ENCODE measurements around the gene GPHN.

The GPHN gene

GRCh38 chr14:66944872-66945271 lies 436.9 kb downstream of the GPHN start:
- H3K27ac ChIP-seq, result no peak overlapping the region
- H3K4me3 ChIP-seq (ENCODE audit: low read depth, low read length), result no peak overlapping the region
- no peaks in the 10 kb centered on the region for H3K36me3 ChIP-seq (ENCODE audit: control insufficient read depth, insufficient read depth, low read length)
- no peaks in the 10 kb centered on the region for H3K4me1 ChIP-seq
- no peak overlapping the region for H2AFZ ChIP-seq
- H3K9ac ChIP-seq, result no peak overlapping the region
- H3K27me3 ChIP-seq (ENCODE audit: control insufficient read depth, insufficient read depth, low read length), result no peaks in the 10 kb centered on the region
- H3K9me3 ChIP-seq (ENCODE audit: control insufficient read depth, low read length), result peaks cover 11% of the 10 kb centered on the region
- H3K79me2 ChIP-seq, result no peaks in the 10 kb centered on the region
- no peak overlapping the region for H3K4me2 ChIP-seq (ENCODE audit: low read length)
- TF ChIP-seq CTCF (IDR thresholded peaks at IDR 0.05), result no peak

GRCh38 chr14:66955159-66955558 lies 447.2 kb downstream of the GPHN start:
- Histone ChIP-seq H3K36me3 (ENCODE audit: control insufficient read depth, insufficient read depth, low read length) (no peaks in the 10 kb centered on the region), H3K4me2 (ENCODE audit: low read length) (no peak overlapping the region), H3K4me1 (no peaks in the 10 kb centered on the region), H3K4me3 (ENCODE audit: low read depth, low read length) (no peak overlapping the region), H3K9ac (no peak overlapping the region), H3K27ac (no peak overlapping the region), H3K27me3 (ENCODE audit: control insufficient read depth, insufficient read depth, low read length) (no peaks in the 10 kb centered on the region), H3K79me2 (no peaks in the 10 kb centered on the region), H3K9me3 (ENCODE audit: control insufficient read depth, low read length) (no peaks in the 10 kb centered on the region), H2AFZ (no peak overlapping the region)
- no peak for TF ChIP-seq CTCF (IDR thresholded peaks at IDR 0.05)

GRCh38 chr14:66959437-66960050 lies 451.6 kb downstream of the GPHN start:
- Histone ChIP-seq H3K4me3 (ENCODE audit: low read depth, low read length) (no peak overlapping the region), H3K36me3 (ENCODE audit: control insufficient read depth, insufficient read depth, low read length) (no peaks in the 10 kb centered on the region), H3K27ac (no peak overlapping the region), H3K4me2 (ENCODE audit: low read length) (no peak overlapping the region), H3K27me3 (ENCODE audit: control insufficient read depth, insufficient read depth, low read length) (no peaks in the 10 kb centered on the region), H2AFZ (no peak overlapping the region), H3K79me2 (no peaks in the 10 kb centered on the region), H3K9me3 (ENCODE audit: control insufficient read depth, low read length) (no peaks in the 10 kb centered on the region), H3K9ac (no peak overlapping the region), H3K4me1 (no peaks in the 10 kb centered on the region)
- TF ChIP-seq CTCF (IDR thresholded peaks at IDR 0.05), result no peak

GRCh38 chr14:66965831-66966230 lies 457.9 kb downstream of the GPHN start:
- no peak overlapping the region for H3K4me2 ChIP-seq (ENCODE audit: low read length)
- no peaks in the 10 kb centered on the region for H3K79me2 ChIP-seq
- H3K27ac ChIP-seq, result no peak overlapping the region
- H3K9me3 ChIP-seq (ENCODE audit: control insufficient read depth, low read length), result no peaks in the 10 kb centered on the region
- no peak overlapping the region for H2AFZ ChIP-seq
- no peaks in the 10 kb centered on the region for H3K36me3 ChIP-seq (ENCODE audit: control insufficient read depth, insufficient read depth, low read length)
- H3K4me3 ChIP-seq (ENCODE audit: low read depth, low read length), result no peak overlapping the region
- TF ChIP-seq CTCF (IDR thresholded peaks at IDR 0.05), result no peak
- H3K4me1 ChIP-seq, result no peaks in the 10 kb centered on the region
- H3K9ac ChIP-seq, result no peak overlapping the region
- no peaks in the 10 kb centered on the region for H3K27me3 ChIP-seq (ENCODE audit: control insufficient read depth, insufficient read depth, low read length)

GRCh38 chr14:66972469-66972868 lies 464.5 kb downstream of the GPHN start:
- TF ChIP-seq CTCF (IDR thresholded peaks at IDR 0.05), result no peak
- no peak overlapping the region for H3K4me3 ChIP-seq (ENCODE audit: low read depth, low read length)
- no peaks in the 10 kb centered on the region for H3K79me2 ChIP-seq
- H3K4me1 ChIP-seq, result no peaks in the 10 kb centered on the region
- H3K4me2 ChIP-seq (ENCODE audit: low read length), result no peak overlapping the region
- no peak overlapping the region for H3K9ac ChIP-seq
- no peaks in the 10 kb centered on the region for H3K36me3 ChIP-seq (ENCODE audit: control insufficient read depth, insufficient read depth, low read length)
- H3K9me3 ChIP-seq (ENCODE audit: control insufficient read depth, low read length), result no peaks in the 10 kb centered on the region
- no peak overlapping the region for H3K27ac ChIP-seq
- H3K27me3 ChIP-seq (ENCODE audit: control insufficient read depth, insufficient read depth, low read length), result no peaks in the 10 kb centered on the region
- no peak overlapping the region for H2AFZ ChIP-seq
